Muscle layer of duodenum (tissue), 2 donors: ENCODE results near the gene TMEM106C.
A peak's percentile ranks its signal among the peaks of the same experiment; 100 is the strongest.

Experiments
- H3K27ac ChIP-seq: one replicate; pipeline ENCODE4 v1.7.0; 2013; ENCODE audit warnings: mild to moderate bottlenecking, low read length
- H3K27me3 ChIP-seq: one replicate; pipeline ENCODE4 v1.7.0; 2013; ENCODE audit warnings: low read depth, mild to moderate bottlenecking, control low read depth, low read length
- H3K36me3 ChIP-seq, 2 donors: one replicate each; pipeline ENCODE4 v1.7.0; 2013; ENCODE audit warnings: low read length in 2 of 2, control low read depth in 1 of 2, mild to moderate bottlenecking in 1 of 2; ENCODE audit not compliant: insufficient read depth in 2 of 2, control insufficient read depth in 1 of 2
- H3K4me1 ChIP-seq, 2 donors: one replicate each; pipeline ENCODE4 v1.7.0; 2013; ENCODE audit warnings: low read length in 2 of 2, mild to moderate bottlenecking in 2 of 2, control low read depth in 1 of 2, moderate library complexity in 1 of 2; ENCODE audit not compliant: insufficient read depth in 2 of 2, control insufficient read depth in 1 of 2
- H3K4me3 ChIP-seq, 2 donors: one replicate each; pipeline ENCODE4 v1.7.0; 2013; ENCODE audit warnings: low read length in 2 of 2, low read depth in 1 of 2, mild to moderate bottlenecking in 1 of 2
- H3K9me3 ChIP-seq, 2 donors: one replicate each; pipeline ENCODE4 v1.7.0; 2013; ENCODE audit warnings: low read length in 2 of 2, control low read depth in 1 of 2, mild to moderate bottlenecking in 1 of 2; ENCODE audit not compliant: control insufficient read depth in 1 of 2
- donor health status: healthy.

Gene TMEM106C

DNA sequence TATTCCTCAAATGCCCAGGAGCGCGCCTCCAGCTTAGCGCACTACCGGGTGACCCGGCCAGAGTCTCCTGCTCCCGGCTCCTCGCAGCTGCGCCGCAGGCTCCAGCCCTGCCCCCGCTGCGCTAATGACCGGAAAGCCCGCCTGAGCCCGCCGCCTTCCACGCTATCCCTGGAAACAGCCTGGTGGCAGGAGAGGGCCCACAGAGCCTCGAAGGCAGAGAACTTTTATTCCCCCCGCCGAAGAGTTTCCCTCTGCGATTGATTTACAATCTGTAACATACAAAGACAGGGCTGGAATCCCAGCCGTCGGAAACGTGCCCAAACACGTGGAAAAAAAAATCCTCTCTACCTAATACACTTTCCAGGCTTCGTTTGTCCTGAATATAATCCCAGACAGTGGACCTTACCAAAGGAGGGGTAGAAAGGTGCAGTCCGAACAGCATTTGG, 39.4 kb downstream of the TMEM106C start:
- H3K9me3 ChIP-seq, result no peaks in the 10 kb centered on the region
- peak overlapping the region; percentile 52 to 63 for H3K4me3 ChIP-seq
- peaks cover 61% of the 10 kb centered on the region for H3K27me3 ChIP-seq
- H3K27ac ChIP-seq, result no peak overlapping the region
- H3K36me3 ChIP-seq, result no peaks in the 10 kb centered on the region
- peaks cover 22 to 39% of the 10 kb centered on the region in 2 donors for H3K4me1 ChIP-seq

DNA sequence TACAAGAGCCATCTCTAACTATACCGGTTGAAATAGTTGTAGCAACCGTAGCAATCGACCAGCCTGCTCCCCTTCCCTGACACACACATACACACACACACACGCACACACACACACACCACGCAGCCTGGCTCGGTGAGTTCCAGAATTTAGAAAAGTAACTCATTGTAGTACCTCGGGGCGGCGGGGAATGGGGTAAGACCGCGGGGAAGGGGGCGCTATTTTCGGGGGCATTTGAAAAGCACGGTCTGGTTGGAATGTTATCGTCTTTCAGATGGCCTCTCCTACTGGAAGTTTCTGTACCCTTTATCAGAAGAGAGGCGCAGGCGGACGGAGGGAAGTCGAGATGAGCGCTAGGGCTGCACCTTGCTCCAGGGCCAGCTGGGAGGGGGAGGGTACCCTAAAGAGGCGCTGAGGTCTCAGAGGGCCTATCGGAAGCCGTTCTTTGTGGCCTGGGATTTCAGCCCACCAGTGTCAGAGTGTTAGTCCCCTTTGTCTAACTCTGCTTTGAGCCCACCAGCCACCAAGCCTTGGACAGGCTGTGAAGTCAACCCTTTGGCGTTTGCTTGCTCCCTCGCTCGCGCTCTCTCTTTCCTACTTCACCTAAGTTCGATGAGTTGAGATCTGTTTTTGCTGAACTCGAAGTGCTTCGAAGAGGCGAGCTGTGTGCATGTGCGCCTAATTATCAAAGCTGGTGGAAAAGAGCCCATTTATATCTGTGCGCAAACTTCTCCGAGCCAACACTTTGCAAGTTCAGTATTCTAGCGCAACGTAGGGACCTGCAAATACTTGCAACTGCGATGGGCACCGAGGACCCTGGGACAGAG, 40.0 kb downstream of the TMEM106C start:
- peaks cover 22 to 39% of the 10 kb centered on the region in 2 donors for H3K4me1 ChIP-seq
- H3K36me3 ChIP-seq, result no peaks in the 10 kb centered on the region
- H3K4me3 ChIP-seq, result peak overlapping the region; percentile 44 to 63
- no peak overlapping the region for H3K27ac ChIP-seq
- peaks cover 61% of the 10 kb centered on the region for H3K27me3 ChIP-seq
- no peaks in the 10 kb centered on the region for H3K9me3 ChIP-seq

GRCh38 chr12:48004053-48004941, 40.9 kb downstream of the TMEM106C start, which contains the start of gene COL2A1:
TSS of gene COL2A1 (minus strand) at chr12:48004476. CDS start at chr12:48004321, 155 bp downstream.
- H3K9me3 ChIP-seq, result no peaks in the 10 kb centered on the region
- no peaks in the 10 kb centered on the region for H3K36me3 ChIP-seq
- no peak within 1 kb of the TSS for H3K27ac ChIP-seq
- H3K4me3 ChIP-seq, result peak within 1 kb of the TSS; percentile 44 to 60
- peaks cover 53% of the 10 kb centered on the region for H3K27me3 ChIP-seq
- peaks cover 22 to 39% of the 10 kb centered on the region in 2 donors for H3K4me1 ChIP-seq

- H3K4me3 ChIP-seq, result peak overlapping the region in 1 of 2 donors; percentile 60
Observed at GRCh38 chr12:48005001-48005749, 41.8 kb downstream of the TMEM106C start.

GRCh38 chr12:48005750-48006021, 42.3 kb downstream of the TMEM106C start:
- no peaks in the 10 kb centered on the region for H3K9me3 ChIP-seq
- H3K36me3 ChIP-seq, result no peaks in the 10 kb centered on the region
- H3K27ac ChIP-seq, result no peak overlapping the region
- peaks cover 45% of the 10 kb centered on the region for H3K27me3 ChIP-seq
- no peak overlapping the region for H3K4me3 ChIP-seq
- H3K4me1 ChIP-seq, result peaks cover 20 to 38% of the 10 kb centered on the region in 2 donors

More at GRCh38 chr12:48005001-48005749, 41.8 kb downstream of the TMEM106C start:
- Histone ChIP-seq H3K27me3 (peaks cover 51% of the 10 kb centered on the region), H3K27ac (no peak overlapping the region), H3K4me1 (peaks cover 22 to 39% of the 10 kb centered on the region in 2 donors), H3K36me3 (no peaks in the 10 kb centered on the region), H3K9me3 (no peaks in the 10 kb centered on the region)

GRCh38 chr12:48007206-48007605, 43.8 kb downstream of the TMEM106C start:
- Histone ChIP-seq H3K27me3 (peaks cover 36% of the 10 kb centered on the region), H3K27ac (no peak overlapping the region), H3K36me3 (no peaks in the 10 kb centered on the region), H3K4me3 (no peak overlapping the region), H3K9me3 (no peaks in the 10 kb centered on the region), H3K4me1 (peaks cover 14 to 28% of the 10 kb centered on the region in 2 donors)

DNA sequence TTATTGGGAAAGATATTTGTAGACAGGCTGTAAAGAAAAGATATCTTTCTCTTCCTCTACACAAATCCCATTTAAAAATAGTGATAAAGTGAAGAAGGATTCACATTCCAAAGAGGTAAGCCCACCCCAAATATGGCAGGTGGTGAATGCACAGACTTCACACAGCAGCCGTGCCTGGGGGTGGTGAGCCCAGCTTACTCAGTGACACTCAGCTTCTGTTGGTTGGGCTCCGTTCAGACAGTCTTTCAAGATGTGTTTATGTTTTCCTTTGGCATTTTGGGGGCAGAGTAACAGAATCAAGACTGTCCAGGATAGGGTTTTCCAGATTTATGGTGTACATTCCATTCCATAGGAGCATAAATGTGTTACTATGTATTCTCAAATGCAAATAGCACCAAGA, 45.0 kb downstream of the TMEM106C start:
- peaks cover 25% of the 10 kb centered on the region for H3K27me3 ChIP-seq
- no peaks in the 10 kb centered on the region for H3K9me3 ChIP-seq
- H3K4me1 ChIP-seq, result peaks cover 5 to 17% of the 10 kb centered on the region in 2 donors
- no peaks in the 10 kb centered on the region for H3K36me3 ChIP-seq
- no peak overlapping the region for H3K4me3 ChIP-seq
- no peak overlapping the region for H3K27ac ChIP-seq

DNA sequence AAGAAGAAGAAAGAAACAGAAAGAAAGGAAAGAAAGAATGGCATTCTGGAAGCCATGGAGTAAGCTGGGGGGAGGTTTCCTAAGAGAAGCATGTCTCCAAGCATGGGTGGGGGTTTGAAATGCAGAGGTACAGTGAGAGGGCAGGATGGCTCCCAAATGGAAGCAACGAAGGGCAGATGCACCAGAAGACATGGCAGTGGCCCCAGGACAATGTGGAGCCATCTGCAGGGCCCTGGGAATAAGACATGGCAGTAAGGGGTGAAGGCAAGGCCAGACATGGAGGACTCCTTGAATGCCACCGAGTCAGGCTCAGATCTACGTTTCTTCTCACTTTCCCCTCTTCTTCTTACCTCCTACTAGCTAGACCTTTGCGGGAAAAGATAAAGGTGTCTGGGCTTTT, 45.6 kb downstream of the TMEM106C start:
- Histone ChIP-seq H3K27ac (no peak overlapping the region), H3K36me3 (no peaks in the 10 kb centered on the region), H3K9me3 (no peaks in the 10 kb centered on the region), H3K4me1 (peaks cover under 1 to 11% of the 10 kb centered on the region in 2 donors), H3K4me3 (no peak overlapping the region), H3K27me3 (peaks cover 19% of the 10 kb centered on the region)

DNA sequence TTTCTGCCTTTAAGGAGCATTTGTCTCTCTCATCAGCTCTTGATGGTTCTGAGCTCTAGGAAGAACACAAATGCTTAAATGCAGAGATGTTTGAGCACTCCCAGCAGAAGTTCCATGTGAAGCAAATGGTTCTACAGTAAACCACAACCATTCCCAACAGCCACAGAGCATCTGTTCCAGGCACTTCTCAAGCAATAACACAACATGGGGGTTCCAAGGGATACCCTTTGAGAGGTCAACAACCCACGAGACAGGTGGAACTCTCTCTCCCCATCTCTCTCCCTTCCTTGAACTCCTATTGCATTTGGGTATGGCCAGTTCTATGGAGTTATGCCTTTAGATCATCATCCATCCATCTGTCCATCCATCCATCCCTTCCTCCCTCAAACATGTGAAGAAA, 46.1 kb downstream of the TMEM106C start:
- H3K36me3 ChIP-seq, result no peaks in the 10 kb centered on the region
- peaks cover 17% of the 10 kb centered on the region for H3K27me3 ChIP-seq
- H3K4me1 ChIP-seq, result peaks cover 0 to 5% of the 10 kb centered on the region in 2 donors
- no peak overlapping the region for H3K27ac ChIP-seq
- no peak overlapping the region for H3K4me3 ChIP-seq
- no peaks in the 10 kb centered on the region for H3K9me3 ChIP-seq

DNA sequence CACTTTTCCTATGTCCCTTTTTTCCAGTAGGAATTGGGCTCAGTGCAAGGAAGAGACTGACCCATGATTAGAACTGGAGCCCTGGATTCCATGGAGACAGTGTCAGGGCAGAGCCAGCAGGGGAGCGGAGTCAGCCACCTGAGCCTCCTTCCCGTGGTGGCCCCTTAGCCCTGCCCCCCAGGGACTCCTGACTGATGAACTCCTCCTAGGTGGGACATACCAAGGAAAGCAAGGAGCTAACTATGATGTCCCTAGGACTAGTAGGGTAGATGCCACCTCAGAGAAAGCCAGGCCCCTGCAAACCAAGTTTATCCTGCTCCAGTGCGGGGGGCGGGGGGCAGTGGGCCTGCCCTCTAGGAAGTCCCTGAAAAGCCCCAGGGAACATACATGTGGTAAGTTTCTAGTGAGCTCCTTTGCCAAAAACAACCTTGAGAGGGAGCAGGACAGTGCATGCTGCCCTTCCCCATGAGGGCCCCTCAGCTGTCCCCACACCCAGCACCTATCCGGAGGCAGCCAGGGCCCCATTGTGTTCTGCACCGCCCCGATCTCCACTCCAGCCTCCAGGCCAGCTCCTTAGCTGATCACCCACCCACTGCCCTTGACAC, 47.1 kb downstream of the TMEM106C start:
- Histone ChIP-seq H3K4me1 (no peaks in the 10 kb centered on the region), H3K9me3 (no peaks in the 10 kb centered on the region), H3K27me3 (peaks cover 7% of the 10 kb centered on the region), H3K4me3 (no peak overlapping the region), H3K27ac (no peak overlapping the region), H3K36me3 (no peaks in the 10 kb centered on the region)
